Kidney capillary endothelial cell (primary cell): ENCODE results near the gene PCSK6.
"Not testable (repeated sequence)": the region's sequence is repeated elsewhere in the genome, so short reads cannot be mapped to it uniquely, and the experiment has no call there.

Experiments used
- DNase-seq: peaks from one replicate; pipeline ENCODE4 v3.0.0-alpha.2; 2018; ENCODE audit warnings: low spot score

The PCSK6 gene

GRCh38 chr15:101482526-101483371, 6.8 kb downstream of the PCSK6 start:
- DNase-seq: no peak

- DNase-seq: no peak
These were observed 7.5 kb downstream of the PCSK6 start for GRCh38 chr15:101481917-101482525.

DNA sequence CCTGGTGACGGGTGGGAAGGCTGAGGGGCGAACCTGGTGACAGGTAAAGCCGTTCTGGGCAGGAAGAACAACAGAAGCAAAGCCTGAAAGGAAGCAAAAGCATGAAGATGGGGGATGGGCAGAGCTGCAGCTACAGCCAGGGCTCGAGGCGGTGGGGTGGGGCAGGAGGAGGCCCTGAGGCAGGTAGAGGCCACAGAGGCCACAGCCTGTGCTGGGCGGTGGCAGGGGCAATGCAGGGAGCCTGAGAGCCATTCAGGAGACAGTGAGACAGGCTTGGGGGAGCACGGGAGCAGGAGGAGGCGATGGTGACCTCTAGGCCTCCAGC, 8.2 kb downstream of the PCSK6 start:
- DNase-seq: no peak

DNA sequence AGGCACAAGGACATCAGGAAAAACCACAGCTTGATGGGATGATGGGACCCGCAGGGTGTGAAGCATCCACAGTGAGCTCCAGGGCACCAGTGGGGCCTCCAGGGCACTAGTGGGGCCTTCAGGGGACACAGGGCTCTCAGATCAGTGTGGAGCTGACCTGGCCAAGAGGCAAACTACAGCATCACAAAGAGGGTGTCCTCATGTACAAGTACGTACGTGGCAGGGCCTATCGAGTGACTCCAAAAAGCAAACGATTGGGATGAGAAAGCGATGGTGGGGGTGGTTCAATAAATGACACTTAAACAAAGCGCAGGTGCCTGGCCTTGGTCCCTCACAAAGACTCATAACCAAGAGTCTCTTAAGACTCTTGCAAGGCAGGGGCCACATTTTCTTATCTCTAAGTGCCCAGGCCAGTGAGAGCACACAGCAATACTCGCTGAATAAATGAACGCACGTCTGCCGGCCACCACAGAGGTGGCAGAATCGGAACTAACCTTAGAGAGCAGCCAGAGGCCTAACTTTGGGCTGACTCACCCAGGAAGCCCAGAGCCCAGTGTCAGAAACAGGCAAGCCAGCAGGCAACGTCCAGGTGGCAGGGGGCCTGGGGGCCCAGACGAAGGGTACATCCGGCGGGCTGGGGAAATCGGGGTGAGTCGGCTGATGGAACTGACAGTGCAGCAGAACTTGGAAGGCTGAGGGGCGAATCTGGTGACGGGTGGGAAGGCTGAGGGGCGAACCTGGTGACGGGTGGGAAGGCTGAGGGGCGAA, 8.7 kb downstream of the PCSK6 start:
- no peak for DNase-seq

DNA sequence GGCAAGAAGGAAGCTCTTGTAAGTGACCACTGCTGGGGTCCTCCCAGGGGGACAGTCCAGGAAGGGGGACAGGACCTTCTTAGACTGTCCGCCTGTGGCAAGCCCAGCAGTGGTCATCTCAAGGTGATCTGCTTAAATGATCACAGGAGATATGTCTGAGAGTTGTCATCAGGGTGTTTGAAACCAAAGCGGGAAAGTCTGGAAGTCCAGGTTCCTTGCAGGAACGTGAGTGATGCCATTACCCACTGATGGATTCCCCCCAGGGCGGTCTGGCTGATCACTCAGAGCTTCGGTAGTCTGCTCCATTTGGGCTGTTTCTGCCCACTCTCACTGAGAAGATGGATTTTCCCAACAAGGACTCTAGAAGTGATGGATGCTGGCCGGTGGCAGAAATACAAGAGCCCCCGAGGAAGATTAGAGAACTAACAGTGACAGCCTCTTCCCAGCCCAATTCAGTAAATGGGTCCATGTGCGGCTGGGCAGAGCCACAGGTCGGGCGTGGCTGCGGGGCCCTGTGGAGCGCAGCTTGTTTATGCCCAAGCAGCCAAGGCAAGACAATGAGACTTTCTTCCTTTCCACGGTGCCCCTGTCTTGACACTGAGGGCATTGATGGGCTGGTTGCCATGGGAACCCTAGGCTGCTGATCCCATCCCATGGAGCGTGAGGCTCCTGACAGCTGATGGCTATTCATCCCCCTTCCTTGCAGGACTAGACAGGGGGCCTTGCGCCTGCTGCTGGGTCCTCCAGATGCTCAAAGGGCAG, 9.5 kb downstream of the PCSK6 start:
- DNase-seq: no peak

GRCh38 chr15:101479342-101479845, 10.1 kb downstream of the PCSK6 start:
- no peak for DNase-seq

DNA sequence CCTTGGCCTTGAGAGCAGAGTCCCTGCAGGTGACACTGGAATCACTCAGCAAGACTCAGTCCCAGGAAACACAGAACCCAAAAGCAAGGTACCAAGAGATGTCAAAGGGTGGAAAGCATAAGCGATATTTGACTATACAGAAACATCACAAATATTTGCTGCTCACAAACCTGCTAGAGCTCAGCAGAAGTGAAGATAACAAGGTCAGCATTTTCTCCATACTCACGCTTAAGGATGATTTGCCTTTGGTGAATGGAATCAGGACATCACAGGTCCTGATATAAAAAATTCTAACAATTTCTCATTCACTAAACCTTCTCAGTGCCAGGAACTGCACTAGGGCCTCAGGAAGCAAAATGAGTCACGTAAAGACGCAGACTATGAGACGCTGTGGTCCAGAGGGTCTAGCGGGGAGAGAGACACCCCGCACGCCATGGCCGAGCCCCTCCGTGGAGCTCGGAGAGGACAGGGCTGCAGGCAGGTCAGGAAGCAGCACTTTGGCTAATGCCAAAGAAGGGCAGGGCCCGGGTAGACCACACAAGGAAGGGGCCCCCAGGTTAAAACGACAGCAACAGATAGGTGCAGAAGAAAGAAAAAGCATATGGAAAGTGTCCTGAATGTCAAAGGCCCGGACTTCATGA, 10.7 kb downstream of the PCSK6 start:
- DNase-seq: no peak

DNA sequence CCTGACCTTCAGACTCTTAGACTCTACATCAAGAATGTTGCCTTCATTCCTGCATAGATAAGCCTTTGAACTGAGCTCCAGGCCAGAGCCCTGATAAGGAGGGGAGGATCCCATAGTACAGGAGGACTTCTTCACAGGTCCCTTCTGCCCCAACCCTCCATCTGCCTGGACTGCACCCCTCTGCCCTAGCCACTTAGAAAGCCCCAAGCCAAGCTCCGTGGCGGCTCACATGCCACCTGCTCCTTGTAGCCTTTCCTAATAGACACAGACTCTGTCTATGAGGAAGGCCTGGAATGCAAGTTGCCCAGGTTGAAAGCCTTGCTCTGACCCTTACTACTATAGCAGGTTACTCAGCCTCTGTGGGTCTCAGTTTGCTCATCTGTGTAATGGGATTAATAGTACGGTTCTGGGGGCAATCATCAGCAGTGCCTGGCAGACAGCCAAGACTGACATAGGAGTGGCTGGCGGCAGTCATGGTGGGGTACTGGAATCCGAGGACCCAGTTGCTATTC, 11.6 kb downstream of the PCSK6 start:
- no peak for DNase-seq

GRCh38 chr15:101476756-101477155, 12.8 kb downstream of the PCSK6 start:
- no peak for DNase-seq

DNA sequence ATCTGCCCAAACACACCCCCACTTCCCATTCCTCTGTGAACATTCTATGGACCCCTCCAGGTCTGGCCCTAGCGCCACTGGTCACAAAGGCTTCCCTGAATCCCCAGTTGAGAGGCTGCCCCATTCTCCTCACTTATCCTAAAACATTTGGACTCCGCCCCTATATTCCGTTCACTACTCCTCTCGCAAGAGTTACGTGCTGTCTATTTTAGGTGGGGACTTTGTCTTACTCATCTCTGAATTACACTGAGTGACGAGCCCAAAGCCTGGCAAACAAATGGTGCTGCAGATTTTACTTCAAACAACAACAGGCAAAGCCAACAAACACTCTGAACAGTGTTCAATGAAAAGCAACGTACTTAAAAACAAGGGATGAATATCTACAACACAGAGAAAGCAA, 14.5 kb downstream of the PCSK6 start:
- DNase-seq: no peak

DNA sequence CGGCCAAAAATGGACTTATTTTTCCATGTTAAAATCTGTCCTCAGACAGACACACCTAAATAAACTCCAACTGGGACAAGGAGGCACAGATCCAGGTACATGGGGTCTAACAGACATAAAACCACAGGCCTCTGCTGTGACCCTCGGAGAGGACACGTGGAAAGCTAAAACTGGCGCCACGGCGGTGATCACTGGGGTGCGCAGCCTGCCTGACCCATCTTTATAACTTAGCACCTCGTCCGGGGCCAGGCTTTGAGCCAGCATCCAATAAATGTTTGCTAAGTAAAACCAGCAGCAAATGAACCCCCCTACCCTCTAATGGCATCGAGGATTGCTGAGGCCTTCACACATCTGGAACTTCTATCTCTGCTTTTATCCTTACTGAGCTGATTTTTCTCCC, 15.3 kb downstream of the PCSK6 start:
- DNase-seq: no peak

DNA sequence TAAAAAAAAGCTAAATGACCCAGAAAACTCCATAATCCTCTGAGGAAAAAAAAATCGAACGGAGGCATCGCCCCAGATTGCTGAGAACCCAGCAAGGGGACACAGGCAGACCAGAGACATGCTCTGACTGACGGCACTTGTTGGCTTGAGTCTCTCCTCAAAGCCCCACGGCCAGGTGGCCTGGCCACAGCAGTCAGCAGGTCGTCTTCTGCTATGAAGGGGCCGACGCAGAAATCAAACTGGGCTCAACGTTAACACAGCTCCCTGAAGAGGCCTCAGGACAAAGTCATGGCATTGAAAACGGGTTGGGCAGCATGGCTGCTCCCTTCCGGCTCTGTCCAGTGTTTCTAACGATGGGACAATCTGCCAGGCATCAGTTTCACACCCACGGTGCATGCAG, 17.5 kb downstream of the PCSK6 start:
- no peak for DNase-seq

GRCh38 chr15:101470548-101471239, 18.8 kb downstream of the PCSK6 start:
- DNase-seq: no peak

- DNase-seq: no peak
These were observed 19.8 kb downstream of the PCSK6 start for GRCh38 chr15:101469520-101470288.

DNA sequence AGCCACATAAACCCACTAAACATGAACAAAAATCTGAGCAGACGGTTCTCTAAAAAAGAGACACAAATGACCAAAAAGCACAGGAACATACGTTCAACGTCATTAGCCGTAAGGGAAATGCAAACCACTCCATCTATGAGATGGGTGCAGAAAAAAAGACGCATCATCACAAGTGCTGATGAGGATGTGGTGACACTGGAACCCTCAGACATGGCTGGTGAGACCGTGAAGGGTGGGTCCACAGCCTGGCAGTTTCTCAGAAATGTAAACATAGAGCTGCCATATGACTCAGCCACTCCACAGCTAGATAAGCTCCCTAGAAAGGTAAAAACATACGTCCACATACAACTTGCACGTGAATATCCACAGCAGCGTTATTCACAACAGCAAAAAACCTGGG, 23.3 kb downstream of the PCSK6 start:
- DNase-seq: no peak

- no peak for DNase-seq
These were observed 24.4 kb downstream of the PCSK6 start for GRCh38 chr15:101464999-101465669.

GRCh38 chr15:101464256-101464998, 25.1 kb downstream of the PCSK6 start:
- DNase-seq: no peak

DNA sequence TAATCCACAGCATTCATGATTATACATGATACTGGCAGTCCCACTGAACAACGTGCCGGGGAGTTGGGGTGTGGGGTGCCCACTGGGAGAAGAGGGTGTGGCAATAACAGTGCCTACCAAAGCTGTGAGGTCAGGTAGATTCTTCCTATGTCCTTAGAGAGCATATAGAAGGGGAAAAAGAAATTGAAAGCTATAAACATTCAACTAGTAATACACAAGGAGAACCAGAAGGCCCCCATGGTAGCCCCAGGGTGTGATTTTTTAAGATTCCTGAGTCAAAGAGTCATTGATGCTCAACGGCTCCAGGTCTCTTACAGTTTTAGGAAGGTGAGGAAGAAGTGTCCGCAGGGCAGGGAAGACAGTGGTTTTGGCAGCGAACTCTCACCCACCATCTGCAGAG, 25.8 kb downstream of the PCSK6 start:
- DNase-seq: not testable (repeated sequence)

DNA sequence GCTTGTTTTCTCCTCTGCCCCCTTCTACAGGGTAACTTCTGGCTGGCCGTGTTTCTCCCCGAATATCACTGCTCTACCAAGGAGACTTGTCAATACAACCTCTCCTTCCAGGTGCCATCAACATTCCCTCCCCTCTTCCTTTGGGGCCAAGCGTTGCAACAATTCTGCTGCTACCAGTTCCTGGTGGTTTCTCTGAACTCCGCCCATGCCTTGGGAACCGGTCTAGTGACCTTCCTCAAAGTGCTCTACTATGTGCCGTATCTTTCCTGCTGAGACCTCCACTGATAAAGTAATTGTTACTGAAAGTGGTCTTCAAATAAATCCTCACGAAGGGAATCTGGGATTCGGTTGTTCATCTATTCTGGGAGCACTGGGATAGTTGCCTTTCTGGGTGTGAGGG, 26.2 kb downstream of the PCSK6 start:
- DNase-seq: no peak
